Heart right ventricle (tissue), 16 donors: ENCODE data around the gene LAMC3. TPM values are rescaled to one million over a fixed set of nuclear protein-coding genes. Genes with fewer than 3 reads are reported as not detected.

Experiments used
- ATAC-seq, 8 donors: fragments of 200-7000 bp; cut with Tn5 transposase; one replicate each; pipeline ENCODE4 v1.9.1; 2020; ENCODE audit warnings: mild to moderate bottlenecking in 8 of 8, moderate library complexity in 8 of 8, moderate number of reproducible peaks in 1 of 8
- DNase-seq, 2 donors: peaks; one replicate each; pipeline ENCODE4 v3.0.0-alpha.2; 2020
- H3K27ac ChIP-seq, 10 donors: fragments of 200-600 bp; sonication (generic) in 2 of 10; one replicate each; pipeline versions ENCODE4 v1.5.0 to v1.8.0; 2020 to 2022; ENCODE audit warnings: mild to moderate bottlenecking in 3 of 10
- H3K27me3 ChIP-seq, 7 donors: fragments of 200-600 bp; one replicate each; pipeline ENCODE4 v1.8.0; 2021 to 2022; ENCODE audit warnings: mild to moderate bottlenecking in 2 of 7
- H3K36me3 ChIP-seq, 9 donors: fragments of 200-600 bp; sonication (generic) in 1 of 9; one replicate each; pipeline versions ENCODE4 v1.5.0 to v1.8.0; 2020 to 2022; ENCODE audit warnings: mild to moderate bottlenecking in 2 of 9
- H3K4me1 ChIP-seq, 9 donors: fragments of 200-600 bp; sonication (generic) in 1 of 9; one replicate each; pipeline versions ENCODE4 v1.5.0 to v1.8.0; 2020 to 2022; ENCODE audit warnings: mild to moderate bottlenecking in 4 of 9
- H3K4me3 ChIP-seq, 10 donors: fragments of 200-600 bp; sonication (generic) in 2 of 10; one replicate each; pipeline versions ENCODE4 v1.5.0 to v1.8.0; 2020 to 2022; ENCODE audit warnings: mild to moderate bottlenecking in 7 of 10, moderate library complexity in 2 of 10
- H3K9me3 ChIP-seq, 11 donors: fragments of 200-600 bp in 10 of 11; sonication (generic) in 2 of 11; one replicate each; pipeline versions ENCODE4 v1.5.0 to v1.8.0; 2013 to 2022; ENCODE audit warnings: mild to moderate bottlenecking in 2 of 11, control low read depth in 1 of 11, moderate library complexity in 1 of 11
- CTCF ChIP-seq, 9 donors: fragments of 200-600 bp; sonication (generic) in 2 of 9; IDR thresholded peaks; one replicate each; pipeline versions ENCODE4 v1.5.0 to v1.8.0; 2021 to 2022; ENCODE audit warnings: antibody characterized with exemption in 9 of 9, mild to moderate bottlenecking in 5 of 9, moderate library complexity in 1 of 9
- WGBS, 2 donors: extraction: QIAGEN DNeasy Blood & Tissue Kit; methylation state at CpG; one replicate each; pipeline ENCODE4 v1.1.7; 2013; ENCODE audit warnings: inconsistent platforms in 1 of 2; 5-methylcytosine and 5-hydroxymethylcytosine counted together
- intact Hi-C, 10 donors: fragments of 100-400 bp; cut with DNase I; formaldehyde crosslinking; loops; one replicate each; pipeline versions ENCODE4 v1.11.1 to v1.14.2; 2022
- polyA plus RNA-seq, 2 donors: library from polyadenylated mRNA; stranded (reverse); fragments of 200-250 nt; gene quantifications; one replicate each; pipeline ENCODE4 v1.2.3, GENCODE V29; 2013
- total RNA-seq, 10 donors: library from RNA; stranded (reverse); fragmentation: NEBNext Ultra II Directional in 3 of 10; extraction: Animal tissue kit (Norgen Biotek cat#: 25700) in 3 of 10; gene quantifications; one replicate each; pipeline versions ENCODE4 v1.2.1 to v1.2.4, GENCODE V29; 2021 to 2023
- donor health status: Arrhythmogenic right ventricular cardiomyopathy.
- donor health status: ischemic (EF 13 %, LVEDD 7.1; RV severe dilation, severe dysfunction).
- donor health status: healthy with polysubstance abuse.
- donor health status: DM: no; HTN: yes; CAD: no.
- donor health status: DM: no; HTN: no; CAD: no.
- donor health status: ischemic (EF 25% LVEDD 6.9; RV normal size, moderate dysfunction).
- donor health status: ischemic (EF 25% LVEDD 5.7; RV mildly dilated, moderate dysfunction).
- donor health status: healthy.
- donor health status: DM: yes; HTN: yes; CAD: no.
- donor health status: Ischemic cardiomyopathy.
- donor health status: ischemic (EF 35%, LVEDD 5.7; RV mildly dilated, moderate dysfunction).
- donor health status: nonischemic (EF 11% LVEDD 7.7; RV severe dilation, severe dysfunction).
- donor health status: DM: yes; HTN: yes; CAD: no.
- donor health status: PGD.
- donor health status: ischemic (EF 29% LVEDD 5.4; RV normal size, mild dysfunction).
- donor health status: nonischemic (EF 23%, LVEDD 6.1; RV moderate dilation, normal function).

Gene LAMC3
- total and polyA plus RNA-seq, 12 donors = 0.07 to 5.4 (median 0.30) TPM; not detected in 1

DNA sequence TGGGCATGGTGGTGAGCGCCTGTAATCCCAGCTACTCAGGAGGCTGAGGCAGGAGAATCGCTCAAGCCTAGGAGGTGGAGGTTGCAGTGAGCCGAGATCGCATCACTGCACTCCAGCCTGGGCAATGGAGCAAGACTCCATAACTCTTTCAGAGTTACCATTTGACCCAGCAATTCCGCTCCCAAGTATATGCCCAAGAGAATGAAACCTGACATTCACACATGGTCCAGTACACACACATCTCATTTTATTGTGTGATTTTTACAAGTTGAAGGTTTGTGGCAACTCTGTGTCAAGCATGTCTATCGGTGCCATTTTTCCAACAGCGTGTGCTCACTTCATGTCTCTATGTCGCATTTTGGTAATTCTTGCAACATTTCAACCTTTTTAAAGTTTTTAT, 45.1 kb upstream of the LAMC3 start:
- intact Hi-C loops = no loop called here
- 97% methylated on average over 8 of the region's 8 CpGs for WGBS, 2 donors

DNA sequence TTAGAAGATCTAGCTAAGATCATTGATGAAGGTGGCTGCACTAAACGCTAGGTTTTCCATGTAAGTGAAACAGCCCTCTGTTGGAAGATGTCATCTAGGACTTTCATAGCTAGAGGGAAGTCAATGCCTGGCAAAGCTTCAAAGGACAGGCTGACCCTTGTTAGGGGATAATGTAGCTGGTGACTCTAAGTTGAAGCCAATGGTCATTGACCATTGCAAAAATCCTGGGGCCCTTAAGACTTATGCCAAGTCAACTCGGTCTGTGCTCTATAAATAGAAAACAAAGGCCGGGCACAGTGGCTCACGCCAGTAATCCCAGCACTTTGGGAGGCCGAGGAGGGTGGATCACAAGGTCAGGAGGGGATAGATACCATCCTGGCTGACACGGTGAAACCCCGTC, 43.3 kb upstream of the LAMC3 start:
- no peak for DNase-seq
- Histone ChIP-seq H3K4me3 (no peak overlapping the region), H3K9me3 (peaks cover 0 to 15% (median 0%) of the 10 kb centered on the region in 11 donors), H3K27ac (peak overlapping the region in 1 of 10 donors; percentile 45), H3K4me1 (peaks cover 0 to 12% (median 5%) of the 10 kb centered on the region in 9 donors), H3K27me3 (peaks cover 0 to 3% (median 0%) of the 10 kb centered on the region in 7 donors), H3K36me3 (no peaks in the 10 kb centered on the region)
- WGBS, 2 donors = 43 to 55% methylated on average over 7 of the region's 7 CpGs
- ATAC-seq = peak in 5 of 8 donors; percentile 24 to 63 (median 58)
- no peak for TF ChIP-seq CTCF (IDR thresholded peaks at IDR 0.05)
- intact Hi-C loops = no loop called here

More for the DNA sequence above, 45.1 kb upstream of the LAMC3 start:
- no peaks in the 10 kb centered on the region for H3K36me3 ChIP-seq
- ATAC-seq (no peak), DNase-seq (no peak)
- peaks cover 0 to 15% (median 0%) of the 10 kb centered on the region in 11 donors for H3K9me3 ChIP-seq
- peaks cover 0 to 3% (median 0%) of the 10 kb centered on the region in 7 donors for H3K27me3 ChIP-seq
- TF ChIP-seq CTCF (IDR thresholded peaks at IDR 0.05) = no peak
- no peak overlapping the region for H3K4me3 ChIP-seq
- H3K27ac ChIP-seq = no peak overlapping the region
- H3K4me1 ChIP-seq = peaks cover 0 to 12% (median 5%) of the 10 kb centered on the region in 9 donors

DNA sequence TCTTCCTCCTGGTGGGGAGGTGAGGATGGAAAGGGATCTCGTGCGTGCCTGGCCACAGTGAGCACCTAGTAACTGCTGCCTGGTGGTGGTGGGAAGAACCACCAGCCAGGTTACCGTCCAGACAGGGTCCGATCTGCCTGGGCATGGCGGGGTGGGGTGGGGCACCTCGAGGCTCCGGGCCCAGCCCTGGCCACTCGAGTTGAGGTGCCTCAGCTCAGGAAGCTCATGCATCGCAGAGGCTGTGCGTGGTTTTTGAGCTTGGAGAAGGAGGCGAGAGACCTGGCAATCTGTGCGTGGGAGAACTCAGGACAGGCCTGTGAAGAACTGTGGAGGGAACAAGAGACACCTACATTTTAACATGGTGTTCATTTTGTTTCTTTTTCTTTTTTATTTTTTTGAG, 38.9 kb upstream of the LAMC3 start:
- no peaks in the 10 kb centered on the region for H3K36me3 ChIP-seq
- no peak overlapping the region for H3K4me3 ChIP-seq
- peaks cover 0 to 22% (median 18%) of the 10 kb centered on the region in 7 donors for H3K27me3 ChIP-seq
- no peak for TF ChIP-seq CTCF (IDR thresholded peaks at IDR 0.05)
- DNase-seq = no peak
- no peak overlapping the region for H3K27ac ChIP-seq
- intact Hi-C loops = no loop called here
- WGBS, 2 donors = 89 to 93% methylated on average over 10 to 12 of the region's 12 CpGs
- ATAC-seq = no peak
- peaks cover 0 to 5% (median 0%) of the 10 kb centered on the region in 11 donors for H3K9me3 ChIP-seq
- H3K4me1 ChIP-seq = no peaks in the 10 kb centered on the region

DNA sequence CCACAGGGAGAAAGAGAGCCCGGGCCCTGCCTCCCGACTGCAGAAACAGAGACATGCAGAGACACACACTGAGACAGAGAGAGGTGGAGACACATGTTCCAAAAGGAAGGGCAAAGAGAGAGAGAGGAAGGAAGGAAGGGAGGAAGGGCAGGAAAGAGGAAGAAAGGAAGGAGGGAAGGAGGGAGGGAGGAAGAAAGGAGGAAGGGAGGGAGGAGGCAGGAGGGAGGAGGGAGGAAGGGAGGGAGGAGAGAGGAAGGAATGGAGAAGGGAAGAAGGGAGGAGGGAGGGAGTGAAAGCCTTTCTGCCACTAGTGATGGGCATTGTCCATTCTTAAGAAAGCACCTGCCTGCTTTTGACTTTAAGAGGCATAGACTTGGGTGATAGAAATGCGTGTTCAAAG, 38.1 kb upstream of the LAMC3 start:
- H3K27ac ChIP-seq = no peak overlapping the region
- no peaks in the 10 kb centered on the region for H3K4me1 ChIP-seq
- H3K36me3 ChIP-seq = no peaks in the 10 kb centered on the region
- ATAC-seq = no peak
- intact Hi-C loops = no loop called here
- H3K9me3 ChIP-seq = no peaks in the 10 kb centered on the region
- TF ChIP-seq CTCF (IDR thresholded peaks at IDR 0.05) = no peak
- no peak for DNase-seq
- no peak overlapping the region for H3K4me3 ChIP-seq
- peaks cover 0 to 25% (median 18%) of the 10 kb centered on the region in 7 donors for H3K27me3 ChIP-seq
- WGBS, 2 donors = 81 to 83% methylated on average over 3 of the region's 3 CpGs
